ENCODE measurements around the gene KCNQ1.

GRCh38 chr11:2447253-2447950, 2.6 kb downstream of the KCNQ1 start:
- TF ChIP-seq CTCF (IDR thresholded peaks at IDR 0.05) (no peak), POLR2A (IDR thresholded peaks at IDR 0.05) (no peak)

Data from lower leg skin (tissue), 3 donors.